Keratinocyte (primary cell): ENCODE data around the gene ANKMY1. TPM values are rescaled to one million over a fixed set of nuclear protein-coding genes. Genes with fewer than 3 reads are reported as not detected.

Experiments
- DNase-seq: peaks from one replicate; pipeline ENCODE4 v3.0.0-alpha.2; 2011; ENCODE audit warnings: low read depth, missing footprints, low spot score
- FAIRE-seq: peaks from 2 replicates; lab custom pipeline; 2011; peaks lifted over from hg19 to GRCh38; lab: Jason Lieb, UNC
- H2AFZ ChIP-seq: 2 replicates; pipeline ENCODE4 v1.6.0; 2012; ENCODE audit warnings: low read length, control low read depth, inconsistent platforms; ENCODE audit not compliant: control insufficient read depth
- H3K27ac ChIP-seq: 2 replicates; pipeline ENCODE4 v1.5.1; 2011; ENCODE audit warnings: low read length; ENCODE audit not compliant: control insufficient read depth, insufficient read depth
- H3K27me3 ChIP-seq: 3 replicates; pipeline ENCODE4 v1.6.0; 2011; ENCODE audit warnings: low read length; ENCODE audit not compliant: control insufficient read depth, insufficient read depth; ENCODE audit errors: extremely low read depth
- H3K36me3 ChIP-seq, 2 experiments: 2 replicates in 1 of 2; 3 replicates in 1 of 2; pipeline ENCODE4 v1.5.1; 2011; ENCODE audit warnings: low read length in 2 of 2, mild to moderate bottlenecking in 1 of 2; ENCODE audit not compliant: control insufficient read depth in 2 of 2, insufficient read depth in 2 of 2; ENCODE audit errors: extremely low read depth in 1 of 2
- H3K4me1 ChIP-seq: 3 replicates; pipeline ENCODE4 v1.5.1; 2011; ENCODE audit warnings: low read length; ENCODE audit not compliant: control insufficient read depth, insufficient read depth; ENCODE audit errors: extremely low read depth
- H3K4me2 ChIP-seq: 3 replicates; pipeline ENCODE4 v1.6.0; 2011; ENCODE audit warnings: low read depth, low read length; ENCODE audit not compliant: control insufficient read depth, insufficient read depth; ENCODE audit errors: extremely low read depth
- H3K4me3 ChIP-seq, 3 experiments: fragments of 200-600 bp in 1 of 3; sonication (generic) in 1 of 3; 2 replicates in 2 of 3; 3 replicates in 1 of 3; pipeline ENCODE4 v1.5.1; 2011 to 2016; ENCODE audit warnings: low read length in 3 of 3, mild to moderate bottlenecking in 3 of 3, control low read depth in 2 of 3, inconsistent platforms in 1 of 3, low read depth in 1 of 3, mixed read lengths in 1 of 3, mixed run types in 1 of 3, moderate library complexity in 1 of 3; ENCODE audit not compliant: control insufficient read depth in 2 of 3, insufficient read depth in 2 of 3; ENCODE audit errors: extremely low read depth in 1 of 3
- H3K79me2 ChIP-seq: 2 replicates; pipeline ENCODE4 v1.6.0; 2012; ENCODE audit warnings: low read length; ENCODE audit not compliant: control insufficient read depth, insufficient read depth
- H3K9ac ChIP-seq: 3 replicates; pipeline ENCODE4 v1.6.0; 2011; ENCODE audit warnings: low read length; ENCODE audit not compliant: control insufficient read depth, insufficient read depth; ENCODE audit errors: extremely low read depth
- H3K9me1 ChIP-seq: 3 replicates; pipeline ENCODE4 v1.6.0; 2011; ENCODE audit warnings: low read length; ENCODE audit not compliant: control insufficient read depth, insufficient read depth; ENCODE audit errors: extremely low read depth
- H3K9me3 ChIP-seq: 2 replicates; pipeline ENCODE4 v1.5.1; 2012; ENCODE audit warnings: low read depth, low read length; ENCODE audit not compliant: control insufficient read depth
- H4K20me1 ChIP-seq: 3 replicates; pipeline ENCODE4 v1.6.0; 2011; ENCODE audit warnings: low read length; ENCODE audit not compliant: control insufficient read depth, insufficient read depth; ENCODE audit errors: extremely low read depth
- EZH2 ChIP-seq: IDR thresholded peaks from one replicate; pipeline ENCODE4 v1.6.1; 2012; ENCODE audit warnings: inconsistent platforms, mild to moderate bottlenecking, low read length, moderate library complexity
- dilution Hi-C: fragments of 300-500 bp; cut with MboI; formaldehyde crosslinking; loops from one replicate; pipeline ENCODE4 v1.7.0; 2020; ENCODE audit warnings: low sequenced_read_pairs; ENCODE audit not compliant: extremely low pct_ligation_motif_present
- polyA plus RNA-seq, 5 experiments: library from polyadenylated mRNA; depleted of rRNA in 3 of 5; stranded (reverse) in 3 of 5; stranded (forward) in 1 of 5; unstranded in 1 of 5; fragments of >200 nt; gene quantifications; 1 replicate in 1 of 5; 2 replicates in 3 of 5; 3 replicates in 1 of 5; pipeline versions ENCODE4 v1.2.1 to v1.2.3, GENCODE V29; 2011 to 2012; ENCODE audit warnings: missing spikeins in 2 of 5, low read depth in 1 of 5, low replicate concordance in 1 of 5
- TF ChIP-seq, protein P1 (sequence below), 3 experiments: IDR thresholded peaks in 1 of 3; conservative IDR thresholded peaks in 1 of 3; optimal IDR thresholded peaks in 1 of 3; 2 replicates in 2 of 3; 3 replicates in 1 of 3; pipeline versions ENCODE3 to v1.5.1; 2011; ENCODE audit warnings: low read length in 3 of 3, mild to moderate bottlenecking in 3 of 3, moderate library complexity in 2 of 3, control low read depth in 1 of 3, inconsistent platforms in 1 of 3; ENCODE audit not compliant: insufficient read depth in 2 of 3; ENCODE audit errors: extremely low read depth in 1 of 3

Gene ANKMY1
- polyA plus RNA-seq, 1 donor (not counting 4 experiments of a cell fraction or from before 2014, with no cell fraction given): 3.3 TPM

DNA sequence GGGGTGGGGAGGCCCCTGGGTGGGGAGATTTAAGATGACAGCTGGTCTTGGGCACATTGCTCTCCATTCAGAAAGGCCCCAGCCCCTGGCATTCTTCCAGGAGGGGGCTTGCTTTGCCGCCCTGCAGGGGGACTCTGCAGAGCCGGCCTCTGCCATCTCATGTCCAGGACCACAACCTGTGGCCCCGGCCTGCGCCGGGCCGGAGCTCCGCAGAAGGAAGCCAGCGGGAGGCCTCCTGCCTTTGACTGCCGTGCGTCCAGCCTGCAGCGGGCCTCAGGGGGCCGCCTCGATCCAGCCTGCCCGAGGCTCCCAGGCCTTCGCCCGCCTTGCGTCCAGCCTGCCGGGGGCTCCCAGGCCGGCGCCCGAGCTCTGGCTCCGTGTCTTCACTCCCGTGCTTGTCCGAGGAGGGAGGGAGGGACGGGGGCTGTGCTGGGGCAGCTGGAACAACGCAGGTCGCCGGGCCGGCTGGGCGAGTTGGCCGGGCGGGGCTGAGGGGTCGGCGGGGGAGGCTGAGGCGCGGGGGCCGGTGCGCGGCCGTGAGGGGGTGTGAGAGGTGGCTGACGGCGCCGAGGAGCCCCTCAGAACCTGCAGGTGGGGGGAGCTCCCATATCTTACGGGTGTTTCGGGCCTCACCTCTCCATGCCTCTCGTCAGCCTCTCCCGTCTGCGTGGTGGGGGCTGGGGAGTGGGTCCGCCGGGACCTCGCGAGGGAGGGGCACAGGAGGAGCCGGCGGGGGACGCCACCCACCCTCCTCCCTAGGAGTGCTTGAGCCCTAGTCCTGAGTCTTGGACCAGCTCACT, 101.9 kb downstream of the ANKMY1 start:
- Histone ChIP-seq H3K4me3 (no peak overlapping the region), H3K9ac (no peak overlapping the region), H3K4me2 (no peak overlapping the region), H3K36me3 (peaks cover 4 to 6% of the 10 kb centered on the region in 2 experiments), H3K9me1 (no peaks in the 10 kb centered on the region), H3K4me1 (peaks cover 26% of the 10 kb centered on the region), H3K79me2 (peaks cover 33% of the 10 kb centered on the region), H3K9me3 (no peaks in the 10 kb centered on the region), H3K27me3 (peaks cover 5% of the 10 kb centered on the region), H3K27ac (no peak overlapping the region), H4K20me1 (peaks cover 34% of the 10 kb centered on the region), H2AFZ (no peak overlapping the region)
- TF ChIP-seq, protein P1, sequence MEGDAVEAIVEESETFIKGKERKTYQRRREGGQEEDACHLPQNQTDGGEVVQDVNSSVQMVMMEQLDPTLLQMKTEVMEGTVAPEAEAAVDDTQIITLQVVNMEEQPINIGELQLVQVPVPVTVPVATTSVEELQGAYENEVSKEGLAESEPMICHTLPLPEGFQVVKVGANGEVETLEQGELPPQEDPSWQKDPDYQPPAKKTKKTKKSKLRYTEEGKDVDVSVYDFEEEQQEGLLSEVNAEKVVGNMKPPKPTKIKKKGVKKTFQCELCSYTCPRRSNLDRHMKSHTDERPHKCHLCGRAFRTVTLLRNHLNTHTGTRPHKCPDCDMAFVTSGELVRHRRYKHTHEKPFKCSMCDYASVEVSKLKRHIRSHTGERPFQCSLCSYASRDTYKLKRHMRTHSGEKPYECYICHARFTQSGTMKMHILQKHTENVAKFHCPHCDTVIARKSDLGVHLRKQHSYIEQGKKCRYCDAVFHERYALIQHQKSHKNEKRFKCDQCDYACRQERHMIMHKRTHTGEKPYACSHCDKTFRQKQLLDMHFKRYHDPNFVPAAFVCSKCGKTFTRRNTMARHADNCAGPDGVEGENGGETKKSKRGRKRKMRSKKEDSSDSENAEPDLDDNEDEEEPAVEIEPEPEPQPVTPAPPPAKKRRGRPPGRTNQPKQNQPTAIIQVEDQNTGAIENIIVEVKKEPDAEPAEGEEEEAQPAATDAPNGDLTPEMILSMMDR (optimal IDR thresholded peaks at IDR 0.05 in 1 of 3, IDR thresholded peaks at IDR 0.05 in 1 of 3, conservative IDR thresholded peaks at IDR 0.05 in 1 of 3; ENCODE audit: extremely low read depth in 1 of 3, insufficient read depth in 2 of 3, low read length in 3 of 3): no peak
- no peak for TF ChIP-seq EZH2
- dilution Hi-C loops: no loop called here
- FAIRE-seq (no peak), DNase-seq (no peak)

DNA sequence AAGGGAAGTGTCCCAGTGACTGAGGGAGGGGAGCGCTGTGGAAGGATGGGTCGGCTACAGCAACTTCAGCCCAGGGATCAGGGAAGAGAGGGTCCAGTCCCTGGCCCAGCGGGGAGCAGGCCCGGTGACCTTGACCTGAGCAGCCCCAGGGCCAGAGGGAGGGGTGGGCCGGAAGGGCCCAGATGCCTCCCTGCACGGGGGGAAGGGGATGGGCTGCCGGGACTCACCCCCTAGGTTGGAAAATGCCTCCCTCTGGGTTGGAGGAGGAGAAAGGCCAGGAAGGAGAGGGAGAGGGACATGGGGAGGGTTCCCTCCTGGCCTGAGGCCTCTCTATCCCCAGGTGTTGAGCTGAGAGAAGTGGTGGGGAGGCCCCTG, 102.5 kb downstream of the ANKMY1 start:
- Histone ChIP-seq H2AFZ (no peak overlapping the region), H4K20me1 (peaks cover 34% of the 10 kb centered on the region), H3K9ac (no peak overlapping the region), H3K36me3 (peaks cover 4 to 5% of the 10 kb centered on the region in 2 experiments), H3K79me2 (peaks cover 33% of the 10 kb centered on the region), H3K27ac (no peak overlapping the region), H3K9me3 (no peaks in the 10 kb centered on the region), H3K4me1 (peaks cover 32% of the 10 kb centered on the region), H3K27me3 (peaks cover 5% of the 10 kb centered on the region), H3K9me1 (no peaks in the 10 kb centered on the region), H3K4me2 (no peak overlapping the region), H3K4me3 (no peak overlapping the region)
- FAIRE-seq (no peak), DNase-seq (no peak)
- TF ChIP-seq, protein P1 (optimal IDR thresholded peaks at IDR 0.05 in 1 of 3, IDR thresholded peaks at IDR 0.05 in 1 of 3, conservative IDR thresholded peaks at IDR 0.05 in 1 of 3; ENCODE audit: extremely low read depth in 1 of 3, insufficient read depth in 2 of 3, low read length in 3 of 3): no peak
- no peak for TF ChIP-seq EZH2
- dilution Hi-C loops: no loop called here
